Uterus (tissue), 4 donors: ENCODE results near the gene KCNS3. TPM values are rescaled to one million over a fixed set of nuclear protein-coding genes. Genes with fewer than 3 reads are reported as not detected.

Experiments used
- DNase-seq, 2 donors: peaks; one replicate each; pipeline ENCODE4 v3.0.0-alpha.2; 2019 to 2020
- H3K27ac ChIP-seq, 2 donors: fragments of 200-600 bp; sonication (generic); 1 replicate in 1 of 2; 2 replicates in 1 of 2; pipeline ENCODE4 v1.5.1; 2016 to 2018
- H3K27me3 ChIP-seq, 2 donors: fragments of 200-600 bp; sonication (generic); one replicate each; pipeline ENCODE4 v1.5.1; 2018 to 2019; ENCODE audit warnings: control low read depth in 1 of 2
- H3K36me3 ChIP-seq, 2 donors: fragments of 200-600 bp; sonication (generic); one replicate each; pipeline ENCODE4 v1.5.1; 2019; ENCODE audit warnings: control low read depth in 1 of 2
- H3K4me1 ChIP-seq, 2 donors: fragments of 200-600 bp; sonication (generic); one replicate each; pipeline ENCODE4 v1.5.1; 2018 to 2019; ENCODE audit warnings: control low read depth in 1 of 2
- H3K4me3 ChIP-seq, 2 donors: fragments of 200-600 bp; sonication (generic); 1 replicate in 1 of 2; 2 replicates in 1 of 2; pipeline ENCODE4 v1.5.1; 2018 to 2019; ENCODE audit warnings: mild to moderate bottlenecking in 1 of 2
- H3K9me3 ChIP-seq, 2 donors: fragments of 200-600 bp; sonication (generic); one replicate each; pipeline ENCODE4 v1.5.1; 2019; ENCODE audit warnings: control low read depth in 1 of 2
- CTCF ChIP-seq, 4 experiments: fragments of 200-600 bp in 2 of 4; fragments of 450-650 bp in 2 of 4; sonication (generic) in 2 of 4; IDR thresholded peaks; one replicate each; pipeline ENCODE4 v1.5.1; 2016 to 2019; ENCODE audit warnings: antibody characterized with exemption in 4 of 4, mild to moderate bottlenecking in 2 of 4, moderate library complexity in 1 of 4
- POLR2A ChIP-seq, 2 donors: fragments of 450-650 bp; IDR thresholded peaks; one replicate each; pipeline ENCODE4 v1.6.1; 2016; ENCODE audit warnings: antibody characterized with exemption in 2 of 2, mild to moderate bottlenecking in 1 of 2, moderate library complexity in 1 of 2
- intact Hi-C: fragments of 100-400 bp; cut with DNase I; formaldehyde crosslinking; loops from one replicate; pipeline ENCODE4 v1.15.1; 2023; ENCODE audit warnings: low total_unique reads
- total RNA-seq, 4 donors: library from RNA; depleted of rRNA in 3 of 4; stranded (reverse); fragments of >200 nt in 3 of 4; gene quantifications; one replicate each; pipeline versions ENCODE4 v1.1.0 to v1.2.4, GENCODE V29; 2014 to 2023
- donor health status: DM: yes; HTN: yes; CAD: no.

KCNS3 gene
- total RNA-seq, 4 donors from 2014 or later: 4.8 to 67.6 (median 11.6) TPM

GRCh38 chr2:17951563-17951962 lies 73.1 kb downstream of the KCNS3 start:
- H3K27ac ChIP-seq: no peak overlapping the region
- H3K4me3 ChIP-seq: no peak overlapping the region
- no peak for DNase-seq
- no peaks in the 10 kb centered on the region for H3K4me1 ChIP-seq
- H3K27me3 ChIP-seq: no peaks in the 10 kb centered on the region
- intact Hi-C loops: no loop called here
- no peaks in the 10 kb centered on the region for H3K9me3 ChIP-seq
- H3K36me3 ChIP-seq: no peaks in the 10 kb centered on the region
- TF ChIP-seq POLR2A (IDR thresholded peaks at IDR 0.05) (no peak), CTCF (IDR thresholded peaks at IDR 0.05) (no peak)

- Histone ChIP-seq H3K36me3 (no peaks in the 10 kb centered on the region), H3K27me3 (no peaks in the 10 kb centered on the region), H3K4me1 (no peaks in the 10 kb centered on the region), H3K4me3 (no peak overlapping the region), H3K27ac (no peak overlapping the region), H3K9me3 (no peaks in the 10 kb centered on the region)
- no peak for TF ChIP-seq POLR2A (IDR thresholded peaks at IDR 0.05)
- TF ChIP-seq CTCF (IDR thresholded peaks at IDR 0.05): no peak
- intact Hi-C loops: no loop called here
- DNase-seq: no peak
Measured at GRCh38 chr2:17958466-17959092, 80.1 kb downstream of the KCNS3 start.

GRCh38 chr2:17959356-17959755 lies 80.9 kb downstream of the KCNS3 start:
- Histone ChIP-seq H3K36me3 (no peaks in the 10 kb centered on the region), H3K27me3 (no peaks in the 10 kb centered on the region), H3K27ac (no peak overlapping the region), H3K4me3 (no peak overlapping the region), H3K9me3 (no peaks in the 10 kb centered on the region), H3K4me1 (no peaks in the 10 kb centered on the region)
- intact Hi-C loops: no loop called here
- DNase-seq: no peak
- TF ChIP-seq CTCF (IDR thresholded peaks at IDR 0.05): no peak
- TF ChIP-seq POLR2A (IDR thresholded peaks at IDR 0.05): no peak

GRCh38 chr2:17959833-17960232 lies 81.4 kb downstream of the KCNS3 start:
- Histone ChIP-seq H3K4me3 (no peak overlapping the region), H3K9me3 (no peaks in the 10 kb centered on the region), H3K27ac (no peak overlapping the region), H3K27me3 (no peaks in the 10 kb centered on the region), H3K36me3 (no peaks in the 10 kb centered on the region), H3K4me1 (no peaks in the 10 kb centered on the region)
- no peak for DNase-seq
- TF ChIP-seq CTCF (IDR thresholded peaks at IDR 0.05) (no peak), POLR2A (IDR thresholded peaks at IDR 0.05) (no peak)
- intact Hi-C loops: no loop called here

- Histone ChIP-seq H3K4me1 (no peaks in the 10 kb centered on the region), H3K27me3 (no peaks in the 10 kb centered on the region), H3K36me3 (no peaks in the 10 kb centered on the region), H3K9me3 (no peaks in the 10 kb centered on the region), H3K27ac (no peak overlapping the region), H3K4me3 (no peak overlapping the region)
- TF ChIP-seq POLR2A (IDR thresholded peaks at IDR 0.05) (no peak), CTCF (IDR thresholded peaks at IDR 0.05) (no peak)
- intact Hi-C loops: no loop called here
- DNase-seq: no peak
Measured at GRCh38 chr2:17960925-17961324, 82.5 kb downstream of the KCNS3 start.
